ENCODE results near the gene CNDP1. TPM values are rescaled to one million over a fixed set of nuclear protein-coding genes. Genes with fewer than 3 reads are reported as not detected.

The CNDP1 gene
- polyA plus RNA-seq, 1 donor from 2014 or later = 2.1 TPM

DNA sequence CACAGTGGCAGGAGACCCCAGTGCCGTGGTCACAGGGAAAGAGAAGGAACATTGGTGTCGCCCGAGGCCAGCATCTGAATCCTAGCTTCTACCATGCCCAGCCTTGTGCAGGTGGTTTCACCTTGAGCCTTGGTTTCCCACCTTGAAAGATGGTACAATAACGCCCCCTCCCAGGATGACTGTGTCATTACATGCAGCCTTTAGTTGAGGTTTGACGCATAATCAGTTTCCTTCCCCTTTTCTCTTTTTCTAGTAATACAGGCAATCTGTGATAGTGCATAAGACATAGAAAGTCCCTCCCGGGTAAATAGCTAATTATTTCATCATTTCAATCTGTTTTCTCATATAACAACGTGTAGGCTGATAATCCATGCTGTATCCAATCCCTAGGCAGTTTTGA lies 33.5 kb downstream of the CNDP1 start:
- no peak overlapping the region for H3K27ac ChIP-seq (ENCODE audit: low read length)

DNA sequence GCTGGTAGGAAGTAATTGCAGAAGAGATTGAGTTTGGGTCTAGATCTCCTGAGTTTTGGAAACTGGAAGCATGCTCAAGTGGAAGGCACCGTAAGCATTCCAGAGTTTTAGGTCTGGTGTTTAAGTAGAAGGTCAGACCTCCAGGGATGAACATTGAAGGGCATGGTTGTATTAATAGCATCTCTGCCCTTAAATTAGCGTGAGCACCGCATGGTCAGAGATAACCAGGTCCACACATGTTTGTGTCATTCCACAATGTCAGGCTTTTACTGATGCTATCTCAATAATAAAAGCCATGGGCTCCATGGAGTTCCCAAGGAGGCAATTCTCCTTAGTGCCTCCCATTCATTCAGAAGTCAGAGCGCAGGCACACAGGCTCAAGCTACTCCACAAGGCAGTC lies 35.1 kb downstream of the CNDP1 start:
- H3K9me2 ChIP-seq (ENCODE audit: insufficient read depth, low read length) = no peaks in the 10 kb centered on the region
- no peak overlapping the region for H3K4me2 ChIP-seq (ENCODE audit: low read length)
- H4K20me1 ChIP-seq (ENCODE audit: insufficient read depth) = no peaks in the 10 kb centered on the region
- H3K4me3 ChIP-seq (ENCODE audit: low read length) = no peak overlapping the region
- H2AFZ ChIP-seq (ENCODE audit: low read depth, low read length) = no peak overlapping the region
- no peak overlapping the region for H3K9ac ChIP-seq (ENCODE audit: low read length)
- H3K79me2 ChIP-seq (replicated peaks; ENCODE audit: insufficient read depth, low read length) = no peaks in the 10 kb centered on the region
- no peak overlapping the region for H3K27ac ChIP-seq (ENCODE audit: low read length)
- H3K9me3 ChIP-seq (ENCODE audit: low read length) = no peaks in the 10 kb centered on the region
- H3F3A ChIP-seq (ENCODE audit: insufficient read depth, low read length, poor library complexity, severe bottlenecking) = no peaks in the 10 kb centered on the region
- H3K36me3 ChIP-seq (ENCODE audit: insufficient read depth, low read length) = no peaks in the 10 kb centered on the region
- no peaks in the 10 kb centered on the region for H3K27me3 ChIP-seq (ENCODE audit: insufficient read depth, low read depth, low read length)
- TF ChIP-seq TAF1 (IDR thresholded peaks at IDR 0.05; ENCODE audit: low read depth) (no peak), POLR2AphosphoS5 (IDR thresholded peaks at IDR 0.05) (no peak), MXI1 (conservative IDR thresholded peaks at IDR 0.05; ENCODE audit: poor library complexity, severe bottlenecking) (no peak), SMC3 (conservative IDR thresholded peaks at IDR 0.05; ENCODE audit: poor library complexity) (no peak)
- TF ChIP-seq, protein P1, sequence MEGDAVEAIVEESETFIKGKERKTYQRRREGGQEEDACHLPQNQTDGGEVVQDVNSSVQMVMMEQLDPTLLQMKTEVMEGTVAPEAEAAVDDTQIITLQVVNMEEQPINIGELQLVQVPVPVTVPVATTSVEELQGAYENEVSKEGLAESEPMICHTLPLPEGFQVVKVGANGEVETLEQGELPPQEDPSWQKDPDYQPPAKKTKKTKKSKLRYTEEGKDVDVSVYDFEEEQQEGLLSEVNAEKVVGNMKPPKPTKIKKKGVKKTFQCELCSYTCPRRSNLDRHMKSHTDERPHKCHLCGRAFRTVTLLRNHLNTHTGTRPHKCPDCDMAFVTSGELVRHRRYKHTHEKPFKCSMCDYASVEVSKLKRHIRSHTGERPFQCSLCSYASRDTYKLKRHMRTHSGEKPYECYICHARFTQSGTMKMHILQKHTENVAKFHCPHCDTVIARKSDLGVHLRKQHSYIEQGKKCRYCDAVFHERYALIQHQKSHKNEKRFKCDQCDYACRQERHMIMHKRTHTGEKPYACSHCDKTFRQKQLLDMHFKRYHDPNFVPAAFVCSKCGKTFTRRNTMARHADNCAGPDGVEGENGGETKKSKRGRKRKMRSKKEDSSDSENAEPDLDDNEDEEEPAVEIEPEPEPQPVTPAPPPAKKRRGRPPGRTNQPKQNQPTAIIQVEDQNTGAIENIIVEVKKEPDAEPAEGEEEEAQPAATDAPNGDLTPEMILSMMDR (IDR thresholded peaks at IDR 0.05; ENCODE audit: poor library complexity, severe bottlenecking) = no peak

More for the DNA sequence above, 33.5 kb downstream of the CNDP1 start:
- Histone ChIP-seq H3K9me3 (ENCODE audit: low read length) (no peaks in the 10 kb centered on the region), H3F3A (ENCODE audit: insufficient read depth, low read length, poor library complexity, severe bottlenecking) (no peaks in the 10 kb centered on the region), H2AFZ (ENCODE audit: low read depth, low read length) (no peak overlapping the region), H3K79me2 (replicated peaks; ENCODE audit: insufficient read depth, low read length) (no peaks in the 10 kb centered on the region), H3K36me3 (ENCODE audit: insufficient read depth, low read length) (no peaks in the 10 kb centered on the region), H3K9me2 (ENCODE audit: insufficient read depth, low read length) (no peaks in the 10 kb centered on the region), H3K4me3 (ENCODE audit: low read length) (no peak overlapping the region), H3K27me3 (ENCODE audit: insufficient read depth, low read depth, low read length) (no peaks in the 10 kb centered on the region), H3K4me2 (ENCODE audit: low read length) (no peak overlapping the region), H4K20me1 (ENCODE audit: insufficient read depth) (no peaks in the 10 kb centered on the region), H3K9ac (ENCODE audit: low read length) (no peak overlapping the region)
- TF ChIP-seq EP300 (conservative IDR thresholded peaks at IDR 0.05; ENCODE audit: poor library complexity, severe bottlenecking) (no peak), TAF1 (IDR thresholded peaks at IDR 0.05; ENCODE audit: low read depth) (no peak), RAD21 (conservative IDR thresholded peaks at IDR 0.05) (no peak), POLR2AphosphoS5 (IDR thresholded peaks at IDR 0.05) (no peak)

DNA sequence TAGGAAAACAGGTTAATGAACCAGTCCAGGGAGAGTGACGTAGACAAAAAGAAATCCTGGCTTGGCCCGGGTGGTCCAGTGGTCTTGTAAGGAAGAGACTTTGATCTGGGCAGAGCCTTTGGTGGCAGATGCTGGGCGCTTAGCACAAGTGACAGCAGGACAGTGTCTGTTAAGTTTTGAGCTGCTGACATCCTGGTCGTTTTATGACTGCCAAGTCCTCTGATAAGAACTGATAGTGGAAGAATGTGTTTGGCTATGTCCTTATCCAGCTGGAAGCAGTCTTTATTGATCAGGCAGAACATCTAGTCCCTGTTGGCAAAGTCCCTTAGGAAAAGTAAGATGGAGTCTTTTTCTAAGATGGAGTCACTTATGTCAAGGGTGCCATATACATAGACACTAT lies 36.0 kb downstream of the CNDP1 start:
- no peaks in the 10 kb centered on the region for H3K9me2 ChIP-seq (ENCODE audit: insufficient read depth, low read length)

More for the DNA sequence above, 36.0 kb downstream of the CNDP1 start:
- Histone ChIP-seq H3F3A (ENCODE audit: insufficient read depth, low read length, poor library complexity, severe bottlenecking) (no peaks in the 10 kb centered on the region), H3K4me3 (ENCODE audit: low read length) (no peak overlapping the region), H3K27ac (ENCODE audit: low read length) (no peak overlapping the region), H3K36me3 (ENCODE audit: insufficient read depth, low read length) (no peaks in the 10 kb centered on the region), H3K27me3 (ENCODE audit: insufficient read depth, low read depth, low read length) (no peaks in the 10 kb centered on the region), H3K4me2 (ENCODE audit: low read length) (no peak overlapping the region), H2AFZ (ENCODE audit: low read depth, low read length) (no peak overlapping the region), H3K9me3 (ENCODE audit: low read length) (no peaks in the 10 kb centered on the region), H3K79me2 (replicated peaks; ENCODE audit: insufficient read depth, low read length) (no peaks in the 10 kb centered on the region), H4K20me1 (ENCODE audit: insufficient read depth) (no peaks in the 10 kb centered on the region), H3K9ac (ENCODE audit: low read length) (no peak overlapping the region)
- TF ChIP-seq SMC3 (conservative IDR thresholded peaks at IDR 0.05; ENCODE audit: poor library complexity) (no peak), TAF1 (IDR thresholded peaks at IDR 0.05; ENCODE audit: low read depth) (no peak), POLR2AphosphoS5 (IDR thresholded peaks at IDR 0.05) (no peak), MXI1 (conservative IDR thresholded peaks at IDR 0.05; ENCODE audit: poor library complexity, severe bottlenecking) (no peak), EP300 (conservative IDR thresholded peaks at IDR 0.05; ENCODE audit: poor library complexity, severe bottlenecking) (no peak), RAD21 (conservative IDR thresholded peaks at IDR 0.05) (no peak), EZH2 (IDR thresholded peaks at IDR 0.05; ENCODE audit: borderline replicate concordance, insufficient read depth, low read length, poor library complexity, severe bottlenecking) (no peak)
- TF ChIP-seq, protein P2, sequence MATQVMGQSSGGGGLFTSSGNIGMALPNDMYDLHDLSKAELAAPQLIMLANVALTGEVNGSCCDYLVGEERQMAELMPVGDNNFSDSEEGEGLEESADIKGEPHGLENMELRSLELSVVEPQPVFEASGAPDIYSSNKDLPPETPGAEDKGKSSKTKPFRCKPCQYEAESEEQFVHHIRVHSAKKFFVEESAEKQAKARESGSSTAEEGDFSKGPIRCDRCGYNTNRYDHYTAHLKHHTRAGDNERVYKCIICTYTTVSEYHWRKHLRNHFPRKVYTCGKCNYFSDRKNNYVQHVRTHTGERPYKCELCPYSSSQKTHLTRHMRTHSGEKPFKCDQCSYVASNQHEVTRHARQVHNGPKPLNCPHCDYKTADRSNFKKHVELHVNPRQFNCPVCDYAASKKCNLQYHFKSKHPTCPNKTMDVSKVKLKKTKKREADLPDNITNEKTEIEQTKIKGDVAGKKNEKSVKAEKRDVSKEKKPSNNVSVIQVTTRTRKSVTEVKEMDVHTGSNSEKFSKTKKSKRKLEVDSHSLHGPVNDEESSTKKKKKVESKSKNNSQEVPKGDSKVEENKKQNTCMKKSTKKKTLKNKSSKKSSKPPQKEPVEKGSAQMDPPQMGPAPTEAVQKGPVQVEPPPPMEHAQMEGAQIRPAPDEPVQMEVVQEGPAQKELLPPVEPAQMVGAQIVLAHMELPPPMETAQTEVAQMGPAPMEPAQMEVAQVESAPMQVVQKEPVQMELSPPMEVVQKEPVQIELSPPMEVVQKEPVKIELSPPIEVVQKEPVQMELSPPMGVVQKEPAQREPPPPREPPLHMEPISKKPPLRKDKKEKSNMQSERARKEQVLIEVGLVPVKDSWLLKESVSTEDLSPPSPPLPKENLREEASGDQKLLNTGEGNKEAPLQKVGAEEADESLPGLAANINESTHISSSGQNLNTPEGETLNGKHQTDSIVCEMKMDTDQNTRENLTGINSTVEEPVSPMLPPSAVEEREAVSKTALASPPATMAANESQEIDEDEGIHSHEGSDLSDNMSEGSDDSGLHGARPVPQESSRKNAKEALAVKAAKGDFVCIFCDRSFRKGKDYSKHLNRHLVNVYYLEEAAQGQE (IDR thresholded peaks at IDR 0.05; ENCODE audit: borderline replicate concordance) = no peak
- TF ChIP-seq, protein P1 (IDR thresholded peaks at IDR 0.05; ENCODE audit: poor library complexity, severe bottlenecking) = no peak
